Fibroblast of skin of scalp (primary cell): ENCODE measurements around the gene INO80D. TPM values are rescaled to one million over a fixed set of nuclear protein-coding genes. Genes with fewer than 3 reads are reported as not detected.
"Not testable (repeated sequence)": the region's sequence is repeated elsewhere in the genome, so short reads cannot be mapped to it uniquely, and the experiment has no call there.

Source experiments
- DNase-seq: peaks from one replicate; pipeline ENCODE4 v3.0.0-alpha.2; 2013
- polyA plus RNA-seq, 2 experiments: library from polyadenylated mRNA; unstranded; fragments of 120-200 nt; gene quantifications; one replicate each; pipeline ENCODE4 v1.2.1, GENCODE V29; 2013; ENCODE audit not compliant: insufficient read length in 2 of 2

Gene INO80D
- polyA plus RNA-seq (2013, experiment 1 of 2; ENCODE audit: insufficient read length) = 2.5 TPM
- polyA plus RNA-seq (2013, experiment 2 of 2; ENCODE audit: insufficient read length) = 3.3 TPM

- peak; percentile 88 for DNase-seq
Observed at GRCh38 chr2:206085742-206086445, at the start of gene INO80D. Gene INO80D, minus strand, starts transcription at chr2:206086174. Its CDS starts 23,158 bp downstream, at chr2:206063016.

GRCh38 chr2:206127656-206128055 is 41.7 kb upstream of the INO80D start:
- no peak for DNase-seq

GRCh38 chr2:206125901-206126300 is 39.9 kb upstream of the INO80D start:
- no peak for DNase-seq

DNA sequence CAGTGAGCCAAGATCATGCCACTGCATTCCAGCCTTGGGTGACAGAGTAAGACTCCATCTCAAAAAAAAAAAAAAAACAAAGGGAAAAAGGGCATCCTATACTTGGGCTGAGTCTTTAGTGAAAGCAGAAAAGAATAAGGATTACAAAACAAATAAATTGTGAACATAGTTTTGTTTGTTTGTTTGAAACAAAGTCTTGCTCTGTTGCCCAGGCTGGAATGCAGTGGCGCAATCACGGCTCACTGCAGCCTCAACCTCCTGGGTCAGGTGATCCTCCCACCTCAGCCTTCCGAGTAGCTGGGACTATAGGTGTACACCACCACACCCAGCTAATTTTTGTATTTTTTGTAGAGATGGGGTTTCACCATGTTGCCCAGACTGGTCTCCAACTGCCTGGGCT is 36.6 kb upstream of the INO80D start:
- not testable (repeated sequence) for DNase-seq

- no peak for DNase-seq
Observed at GRCh38 chr2:206116278-206116677, 30.3 kb upstream of the INO80D start.

DNA sequence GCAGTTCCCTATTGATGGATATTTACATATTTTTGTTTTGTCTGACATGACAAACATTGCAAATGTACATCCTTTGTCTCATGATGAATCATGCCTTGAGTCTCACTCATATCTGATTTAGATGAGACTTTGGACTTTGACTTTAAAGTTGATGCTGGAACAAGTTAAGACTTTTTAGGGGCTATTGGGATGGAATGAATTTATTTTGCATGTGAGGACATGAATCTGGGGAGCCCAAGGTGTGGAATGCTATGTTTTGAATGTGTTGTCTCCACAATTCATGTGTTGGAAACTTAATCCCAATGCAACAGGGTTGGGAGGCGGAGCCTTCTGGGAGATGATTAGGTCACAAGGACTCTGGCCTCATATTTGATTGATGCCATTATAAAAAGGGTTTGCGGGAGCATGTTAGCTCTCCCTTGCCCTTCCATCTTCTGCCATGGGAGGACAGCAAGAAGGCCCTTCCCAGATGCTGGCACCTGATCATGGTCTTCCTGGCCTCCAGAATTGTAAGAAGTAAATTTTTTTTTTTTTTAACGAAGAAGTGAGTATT is 29.1 kb upstream of the INO80D start:
- no peak for DNase-seq

DNA sequence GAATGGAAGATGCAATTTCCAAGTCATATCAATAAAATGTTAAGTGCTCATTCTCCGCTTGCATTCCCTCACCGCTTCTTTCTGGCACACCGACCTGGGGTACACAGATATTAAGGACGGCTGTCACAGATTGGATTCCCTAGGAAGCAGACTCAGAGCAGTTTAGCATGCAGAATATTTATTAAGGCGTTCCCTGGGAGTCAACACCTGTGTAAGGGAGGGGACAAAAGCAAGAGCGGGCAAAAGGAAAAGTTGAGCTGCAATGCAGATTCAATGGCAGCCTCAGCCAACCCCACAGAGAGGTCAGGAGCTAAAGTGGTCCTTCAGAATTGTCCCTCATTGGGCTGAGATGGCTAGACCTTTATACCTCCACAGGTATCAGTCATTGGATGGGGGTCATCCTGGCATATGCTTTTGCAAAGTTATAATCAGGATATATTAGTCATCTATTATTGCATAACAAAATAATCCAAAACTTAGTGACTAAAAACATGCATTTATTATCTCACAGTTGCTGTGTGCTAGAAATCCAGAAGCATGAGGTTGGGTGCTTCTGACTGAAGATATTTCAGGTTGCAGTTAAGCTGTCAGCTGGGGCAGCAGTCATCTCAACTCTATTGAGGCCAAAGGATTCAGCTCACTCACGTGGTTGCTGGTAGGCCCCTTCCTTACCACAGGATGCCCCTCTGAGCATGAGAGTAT is 27.0 kb upstream of the INO80D start:
- no peak for DNase-seq

DNA sequence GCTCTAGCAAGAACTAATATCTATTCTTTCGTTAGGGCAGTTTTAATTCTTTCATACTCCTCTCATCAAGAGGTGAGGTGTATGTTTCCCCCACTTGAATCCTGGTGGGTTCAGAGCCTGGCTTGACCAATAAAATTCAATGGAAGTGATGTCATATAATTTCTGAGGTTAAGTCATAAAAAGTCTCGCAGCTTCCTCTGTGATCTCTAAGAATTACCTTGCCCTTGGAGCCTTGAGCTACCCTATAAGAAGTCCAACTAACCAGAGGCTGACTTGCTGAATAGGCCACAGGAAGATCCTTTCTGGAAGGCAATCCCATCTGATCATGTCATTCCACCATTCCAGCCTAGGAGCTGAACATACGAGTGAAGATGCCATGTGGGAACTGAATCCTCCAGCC is 26.1 kb upstream of the INO80D start:
- peak; percentile 14 for DNase-seq

- no peak for DNase-seq
Observed at GRCh38 chr2:206108713-206109112, 22.7 kb upstream of the INO80D start.

DNA sequence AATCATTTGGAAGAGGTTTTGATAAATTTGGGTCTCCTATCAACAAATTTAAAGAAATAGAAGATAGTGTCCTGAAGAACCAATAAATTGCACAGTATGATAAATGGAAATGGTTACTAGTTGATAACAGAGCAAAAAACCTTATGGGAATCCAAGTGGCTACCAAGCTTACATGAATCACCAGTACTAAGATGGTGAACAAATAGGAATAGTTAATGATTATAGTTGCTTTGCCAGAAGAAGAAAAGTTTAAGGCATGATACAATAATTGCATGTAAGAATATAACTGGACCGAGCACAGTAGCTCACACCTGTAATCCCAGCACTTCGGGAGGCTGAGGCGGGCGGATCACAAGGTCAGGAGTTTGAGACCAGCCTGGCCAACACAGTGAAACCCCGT is 19.6 kb upstream of the INO80D start:
- no peak for DNase-seq

- DNase-seq = no peak
Observed at GRCh38 chr2:206105038-206105437, 19.1 kb upstream of the INO80D start.

DNA sequence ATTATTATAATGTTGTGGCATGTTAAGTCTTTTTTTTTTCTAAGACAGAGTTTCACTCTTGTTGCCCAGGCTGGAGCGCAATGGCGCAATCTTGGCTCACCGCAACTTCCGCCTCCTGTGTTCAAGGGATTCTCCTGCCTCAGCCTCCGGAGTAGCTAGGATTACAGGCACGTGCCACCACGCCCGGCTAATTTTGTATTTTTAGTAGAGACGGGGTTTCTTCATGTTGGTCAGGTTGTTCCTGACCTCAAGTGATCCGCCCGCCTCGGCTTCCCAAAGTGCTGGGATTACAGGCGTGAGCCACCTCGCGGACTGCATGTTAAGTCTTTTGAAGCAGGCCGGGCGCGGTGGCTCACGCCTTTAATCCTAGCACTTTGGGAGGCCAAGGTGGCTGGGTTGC is 12.9 kb upstream of the INO80D start:
- DNase-seq = not testable (repeated sequence)

- no peak for DNase-seq
Observed at GRCh38 chr2:206098471-206098870, 12.5 kb upstream of the INO80D start.

- DNase-seq = no peak
Observed at GRCh38 chr2:206096876-206097275, 10.9 kb upstream of the INO80D start.

DNA sequence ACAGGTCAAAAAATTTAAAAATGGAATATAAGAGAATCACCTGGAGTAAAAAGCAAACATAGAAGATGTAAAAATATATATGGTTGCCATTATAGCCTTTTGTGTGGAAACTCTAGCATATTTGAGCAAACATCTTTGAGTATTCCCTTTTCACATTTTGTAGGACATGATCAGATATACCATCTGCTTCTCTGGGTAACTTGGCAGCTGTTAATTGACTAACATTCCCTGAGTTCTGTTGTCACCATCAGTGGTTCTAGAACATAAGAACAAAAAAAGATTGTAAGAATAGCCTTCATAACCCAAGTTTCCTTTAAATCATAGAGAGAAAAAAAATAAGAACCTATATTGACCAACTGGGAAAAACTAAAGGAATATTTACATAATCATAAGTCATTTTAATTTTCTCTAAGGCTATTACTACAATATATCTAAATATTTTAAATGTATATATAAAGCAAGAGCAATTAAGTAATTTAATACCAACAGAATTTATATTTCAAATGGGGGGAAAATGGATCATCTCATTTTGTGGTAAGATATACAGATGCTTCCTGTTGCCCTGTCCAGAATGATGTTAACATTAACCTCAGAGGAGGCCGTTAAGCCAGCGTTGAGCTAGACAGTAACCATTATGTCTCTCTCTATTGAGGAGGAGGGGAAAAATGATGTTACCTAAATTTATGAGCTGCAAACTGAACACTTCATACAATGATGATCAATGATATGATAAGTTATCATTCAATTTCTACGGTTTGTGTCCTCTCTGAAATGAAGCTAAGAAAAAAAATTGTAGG is 9.8 kb upstream of the INO80D start:
- no peak for DNase-seq

- no peak for DNase-seq
Observed at GRCh38 chr2:206092297-206092696, 6.3 kb upstream of the INO80D start.

GRCh38 chr2:206088248-206088647 is 2.3 kb upstream of the INO80D start:
- DNase-seq = no peak

GRCh38 chr2:206086716-206087350 is 859 bp upstream of the INO80D start:
- DNase-seq = peak; percentile 18

GRCh38 chr2:206084870-206085741 is 868 bp downstream of the INO80D start:
- peak; percentile 27 for DNase-seq

- peak; percentile 79 for DNase-seq
Observed at GRCh38 chr2:206084439-206084869, 1.5 kb downstream of the INO80D start.
